GM18526 (cell line): ENCODE measurements around the gene SEMA4G.

ENCODE experiments used
- POLR2A ChIP-seq: IDR thresholded peaks from 3 replicates; pipeline ENCODE4 v1.6.1; 2011; ENCODE audit not compliant: insufficient read length; ENCODE audit errors: extremely low read depth

SEMA4G gene, protein sequence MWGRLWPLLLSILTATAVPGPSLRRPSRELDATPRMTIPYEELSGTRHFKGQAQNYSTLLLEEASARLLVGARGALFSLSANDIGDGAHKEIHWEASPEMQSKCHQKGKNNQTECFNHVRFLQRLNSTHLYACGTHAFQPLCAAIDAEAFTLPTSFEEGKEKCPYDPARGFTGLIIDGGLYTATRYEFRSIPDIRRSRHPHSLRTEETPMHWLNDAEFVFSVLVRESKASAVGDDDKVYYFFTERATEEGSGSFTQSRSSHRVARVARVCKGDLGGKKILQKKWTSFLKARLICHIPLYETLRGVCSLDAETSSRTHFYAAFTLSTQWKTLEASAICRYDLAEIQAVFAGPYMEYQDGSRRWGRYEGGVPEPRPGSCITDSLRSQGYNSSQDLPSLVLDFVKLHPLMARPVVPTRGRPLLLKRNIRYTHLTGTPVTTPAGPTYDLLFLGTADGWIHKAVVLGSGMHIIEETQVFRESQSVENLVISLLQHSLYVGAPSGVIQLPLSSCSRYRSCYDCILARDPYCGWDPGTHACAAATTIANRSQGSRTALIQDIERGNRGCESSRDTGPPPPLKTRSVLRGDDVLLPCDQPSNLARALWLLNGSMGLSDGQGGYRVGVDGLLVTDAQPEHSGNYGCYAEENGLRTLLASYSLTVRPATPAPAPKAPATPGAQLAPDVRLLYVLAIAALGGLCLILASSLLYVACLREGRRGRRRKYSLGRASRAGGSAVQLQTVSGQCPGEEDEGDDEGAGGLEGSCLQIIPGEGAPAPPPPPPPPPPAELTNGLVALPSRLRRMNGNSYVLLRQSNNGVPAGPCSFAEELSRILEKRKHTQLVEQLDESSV

DNA sequence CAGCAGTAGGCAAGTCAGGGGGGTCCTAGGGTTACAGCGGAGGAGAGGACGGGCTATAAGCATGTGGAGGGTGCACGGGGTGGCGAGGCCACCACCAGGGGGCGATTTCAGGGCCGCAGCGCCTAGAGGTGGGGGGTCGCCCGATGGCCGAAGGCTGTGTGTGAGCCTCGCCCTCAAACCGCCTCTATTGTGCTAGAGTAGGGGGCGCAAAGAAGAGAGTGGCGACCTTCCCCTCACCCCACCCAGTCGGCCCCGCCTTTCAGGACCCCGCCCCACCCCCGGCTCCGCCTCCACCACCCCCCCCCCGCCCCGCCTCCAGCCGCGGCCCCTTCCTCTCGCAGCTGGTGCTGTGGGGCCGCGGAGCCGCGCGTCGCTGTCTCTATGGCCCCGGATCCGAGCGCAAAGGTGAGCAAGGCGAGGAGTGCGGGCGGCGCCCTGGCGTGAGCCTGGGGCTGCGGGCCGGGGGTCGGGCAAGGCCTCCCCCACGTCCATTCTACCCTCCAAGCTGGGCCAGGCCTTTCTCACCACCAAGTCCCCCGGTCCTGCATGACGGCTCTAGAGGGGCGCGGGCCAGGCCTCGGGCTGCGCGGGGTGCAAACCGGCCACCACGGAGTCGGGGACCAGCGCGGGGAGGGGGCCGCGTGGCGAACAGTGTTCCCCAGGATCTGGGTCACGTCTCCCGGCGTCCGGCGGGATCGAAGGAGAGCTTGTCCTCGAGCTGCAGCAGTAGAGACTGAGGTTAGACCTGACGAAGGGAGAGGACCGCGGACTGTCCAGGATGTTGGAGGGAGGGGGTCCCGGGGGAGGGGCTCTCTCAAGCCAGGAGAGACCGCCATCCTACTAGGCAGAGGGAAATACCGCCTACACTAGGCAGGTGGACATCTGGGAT is at the start of gene SEMA4G:
SEMA4G (plus strand) TSS at position 318 of the 889 bp plus-strand sequence. CDS start 3,409 bp downstream, outside the sequence.
- TF ChIP-seq POLR2A, result no peak

DNA sequence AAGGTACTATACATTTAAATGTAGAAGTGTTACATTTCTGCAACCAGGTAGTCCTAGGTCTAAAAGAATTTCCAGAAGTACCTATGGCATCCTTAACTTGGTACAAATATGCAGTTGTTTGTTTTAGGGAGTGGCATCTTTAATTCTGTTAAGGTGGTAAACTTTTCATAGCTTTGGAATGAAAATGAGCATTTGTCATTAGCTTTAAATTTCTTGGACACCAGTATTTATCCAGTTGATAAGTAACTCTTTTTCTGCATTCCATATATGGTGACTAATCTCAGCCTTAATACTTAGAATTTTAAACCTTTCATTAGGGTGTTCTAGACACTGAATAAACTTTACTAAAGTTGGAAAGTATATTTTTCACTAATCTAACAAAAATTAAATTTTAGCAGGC is 45.7 kb upstream of the SEMA4G start:
- TF ChIP-seq POLR2A, result no peak

DNA sequence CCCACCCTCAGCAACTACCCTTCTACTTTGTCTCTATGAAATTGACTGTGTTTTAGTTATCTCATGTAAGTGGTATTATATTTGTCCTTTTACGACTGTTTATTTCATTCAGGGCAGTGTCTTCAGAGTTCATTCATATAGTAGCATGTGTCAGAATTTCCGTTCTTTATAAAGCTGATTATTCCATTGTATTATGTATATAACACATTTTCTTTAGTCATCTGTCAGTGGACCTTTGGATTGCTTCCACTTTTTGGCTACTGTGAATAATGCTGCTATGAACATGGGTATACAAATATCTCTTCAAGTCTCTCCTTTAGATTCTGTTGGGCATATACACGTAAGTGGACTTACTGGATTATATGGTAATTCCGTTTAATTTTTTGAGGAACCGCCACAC is 42.0 kb upstream of the SEMA4G start:
- no peak for TF ChIP-seq POLR2A

DNA sequence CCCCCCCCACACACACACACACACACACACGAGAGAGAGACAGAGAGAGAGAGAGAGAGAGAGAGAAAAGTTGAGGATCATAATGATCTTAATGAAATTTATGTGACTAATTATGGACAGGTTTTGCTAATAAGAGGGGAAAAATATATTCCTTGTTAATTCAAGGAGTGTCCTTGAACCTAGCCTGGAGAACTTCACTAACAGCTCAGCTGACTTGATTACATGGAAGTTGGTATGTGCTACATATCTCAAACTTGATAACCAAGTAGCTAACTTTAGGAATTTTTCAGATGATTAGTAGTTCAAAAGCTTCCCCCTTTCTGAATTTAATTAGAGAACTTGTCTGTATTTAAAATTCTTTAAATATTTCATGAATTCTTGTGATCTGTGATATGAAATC is 41.3 kb upstream of the SEMA4G start:
- no peak for TF ChIP-seq POLR2A

DNA sequence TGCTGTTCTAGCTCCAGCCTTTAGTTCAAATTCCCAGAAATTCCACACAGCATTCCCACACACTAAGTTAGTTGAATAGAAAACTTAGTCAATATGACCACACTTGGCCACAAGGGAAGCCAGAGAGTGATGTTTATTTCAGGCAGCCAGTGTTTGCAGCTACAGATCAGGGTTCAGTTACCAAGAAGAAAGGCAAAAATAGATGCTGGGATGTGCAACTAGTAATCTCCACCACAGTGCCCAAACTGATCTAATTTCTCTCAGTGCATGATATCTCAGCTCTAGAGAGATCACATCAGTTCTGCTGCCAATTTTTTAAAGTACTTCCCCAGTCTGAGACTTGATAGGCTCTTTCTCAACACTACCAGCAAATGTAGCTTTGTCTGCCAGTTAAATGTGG is 38.9 kb upstream of the SEMA4G start:
- no peak for TF ChIP-seq POLR2A

DNA sequence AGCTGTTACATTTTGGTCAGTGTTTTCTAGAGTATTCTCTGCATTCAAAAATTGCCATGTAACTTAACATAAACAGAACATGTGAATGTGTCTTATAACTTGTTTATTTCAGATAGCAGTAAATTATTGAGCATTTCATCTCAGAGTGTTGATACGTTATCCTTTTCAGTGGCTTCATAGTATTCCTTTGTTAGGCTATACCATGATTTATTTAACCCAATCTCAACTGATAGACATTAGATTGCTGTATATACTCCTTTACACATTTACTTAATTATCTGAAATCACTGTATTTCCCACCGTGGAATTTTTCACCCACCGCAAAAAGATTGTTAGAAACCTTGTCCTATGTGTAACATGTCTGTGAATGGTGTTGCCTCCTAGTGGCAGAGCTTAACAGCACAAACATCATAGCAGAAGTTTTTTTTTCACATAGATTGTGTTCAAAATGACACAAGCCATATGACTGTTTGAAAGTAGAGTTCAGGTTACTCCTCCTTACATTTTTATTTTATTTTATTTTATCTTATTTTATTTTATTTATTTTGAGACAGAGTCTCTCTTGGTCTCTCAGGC is 35.1 kb upstream of the SEMA4G start:
- no peak for TF ChIP-seq POLR2A

DNA sequence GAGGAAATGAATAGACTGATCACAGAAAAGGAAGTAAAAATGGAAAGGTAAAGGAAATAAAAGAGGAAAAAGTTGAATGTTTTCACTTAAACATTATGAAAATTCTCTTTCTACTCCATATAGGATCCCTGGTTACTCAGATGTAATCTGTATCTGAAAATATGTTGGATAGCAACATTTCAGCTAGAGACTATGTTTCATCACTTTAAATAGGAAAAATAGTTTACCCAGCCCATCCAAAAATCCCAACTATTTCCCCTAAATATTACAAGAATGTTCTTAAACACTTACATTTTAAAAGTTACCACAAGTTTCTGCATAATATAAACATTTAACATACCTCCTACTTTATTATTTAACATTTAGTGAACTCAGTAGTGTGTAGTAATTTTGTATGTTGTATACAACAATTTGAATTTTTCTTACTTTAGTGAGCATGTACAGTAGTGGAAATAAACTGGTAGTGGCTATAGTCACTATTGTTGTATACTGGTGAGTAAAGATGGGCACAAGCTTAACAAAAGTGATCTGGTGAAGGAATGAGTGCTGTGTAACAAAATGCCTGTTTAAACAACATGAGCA is 29.4 kb upstream of the SEMA4G start:
- TF ChIP-seq POLR2A, result no peak

DNA sequence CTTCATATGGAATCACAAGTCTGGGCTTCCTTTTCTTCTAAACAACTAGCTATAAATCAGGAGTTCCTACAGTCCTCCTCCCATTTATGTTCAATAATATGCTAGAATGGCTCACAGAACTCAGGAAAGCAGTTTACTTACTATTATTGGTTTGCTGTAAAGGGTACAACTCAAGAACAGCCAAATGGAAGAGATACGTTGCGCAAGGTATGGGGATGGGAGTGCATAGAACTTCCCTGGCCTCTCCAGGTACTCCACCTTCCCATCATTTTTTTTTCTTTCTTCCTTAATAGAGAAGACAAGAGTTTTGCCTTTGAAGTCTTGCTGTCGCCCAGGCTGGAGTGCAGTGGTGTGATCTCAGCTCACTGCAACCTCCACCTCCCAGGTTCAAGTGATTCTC is 27.1 kb upstream of the SEMA4G start:
- no peak for TF ChIP-seq POLR2A

DNA sequence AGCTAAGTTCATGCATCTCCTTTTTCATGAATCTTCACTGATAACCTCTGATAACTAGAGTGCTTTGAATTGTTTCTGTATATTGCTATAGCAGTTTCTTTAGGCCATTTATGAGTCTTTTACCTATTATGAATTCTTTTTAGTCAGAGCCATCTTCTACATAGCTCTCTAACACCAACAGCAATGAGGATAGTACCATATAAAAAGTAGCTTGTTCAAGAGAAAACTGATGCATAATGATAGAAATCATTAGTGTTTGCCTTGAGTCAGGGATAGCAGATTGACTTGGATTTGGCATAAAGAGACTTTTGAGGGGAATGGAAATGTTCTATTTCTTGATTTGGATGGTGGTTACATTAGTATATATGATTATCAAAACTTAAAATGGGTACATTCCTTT is 25.8 kb upstream of the SEMA4G start:
- TF ChIP-seq POLR2A, result no peak

DNA sequence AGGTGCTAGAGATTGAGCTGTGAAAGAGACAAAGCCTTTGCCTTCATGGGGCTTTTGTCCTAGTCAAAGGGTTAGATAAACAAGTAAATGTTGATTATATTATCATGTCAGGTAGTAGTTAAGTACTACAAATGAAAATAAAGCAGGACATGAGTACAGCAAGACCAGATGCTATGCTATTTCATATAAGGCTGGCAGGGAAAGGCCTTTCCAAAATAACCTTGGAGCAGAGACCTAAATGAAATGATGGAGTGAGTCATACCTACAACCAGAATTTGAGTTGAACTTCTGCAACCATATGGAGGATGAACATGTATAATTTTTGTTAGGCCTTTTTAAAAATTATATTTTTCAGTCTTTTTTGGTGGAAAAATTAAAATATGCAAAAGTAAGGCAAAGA is 23.6 kb upstream of the SEMA4G start:
- TF ChIP-seq POLR2A, result no peak

DNA sequence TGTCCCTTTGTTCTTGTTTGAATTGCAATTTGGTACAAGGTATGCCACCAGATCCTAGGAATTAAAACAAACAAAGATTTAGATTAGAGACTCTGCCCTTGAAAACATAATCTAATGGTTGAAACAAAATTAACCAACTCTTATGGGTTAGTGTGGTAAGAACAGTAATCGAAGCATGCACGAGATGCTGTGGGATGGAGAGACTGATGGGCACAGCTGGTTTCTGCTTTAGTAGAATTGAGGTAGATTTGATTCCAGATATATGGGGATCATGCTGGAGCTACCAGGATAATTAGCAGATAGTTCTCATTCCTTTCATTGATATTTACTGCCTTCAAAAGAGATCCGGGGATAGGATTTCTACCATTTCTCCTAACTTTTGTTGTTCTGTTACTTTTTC is 20.4 kb upstream of the SEMA4G start:
- TF ChIP-seq POLR2A, result no peak

DNA sequence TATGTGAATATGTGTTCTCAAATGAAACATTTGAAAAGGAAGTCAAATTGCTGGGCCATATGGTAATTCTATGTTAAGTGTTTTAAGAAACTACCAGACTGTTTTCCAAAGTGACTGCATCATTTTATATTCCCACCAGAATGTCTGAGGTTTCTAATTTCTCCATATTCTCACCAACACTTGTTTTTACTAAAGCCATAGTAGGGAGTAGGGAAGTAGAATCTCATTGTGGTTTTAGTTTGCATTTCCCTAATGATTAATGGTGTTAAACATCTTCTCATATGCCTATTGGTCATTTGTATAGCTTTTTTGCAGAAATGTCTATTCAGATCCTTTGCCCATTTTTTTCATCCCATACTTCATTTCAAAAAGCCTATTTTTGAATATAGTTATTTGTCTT is 9.1 kb upstream of the SEMA4G start:
- TF ChIP-seq POLR2A, result no peak

DNA sequence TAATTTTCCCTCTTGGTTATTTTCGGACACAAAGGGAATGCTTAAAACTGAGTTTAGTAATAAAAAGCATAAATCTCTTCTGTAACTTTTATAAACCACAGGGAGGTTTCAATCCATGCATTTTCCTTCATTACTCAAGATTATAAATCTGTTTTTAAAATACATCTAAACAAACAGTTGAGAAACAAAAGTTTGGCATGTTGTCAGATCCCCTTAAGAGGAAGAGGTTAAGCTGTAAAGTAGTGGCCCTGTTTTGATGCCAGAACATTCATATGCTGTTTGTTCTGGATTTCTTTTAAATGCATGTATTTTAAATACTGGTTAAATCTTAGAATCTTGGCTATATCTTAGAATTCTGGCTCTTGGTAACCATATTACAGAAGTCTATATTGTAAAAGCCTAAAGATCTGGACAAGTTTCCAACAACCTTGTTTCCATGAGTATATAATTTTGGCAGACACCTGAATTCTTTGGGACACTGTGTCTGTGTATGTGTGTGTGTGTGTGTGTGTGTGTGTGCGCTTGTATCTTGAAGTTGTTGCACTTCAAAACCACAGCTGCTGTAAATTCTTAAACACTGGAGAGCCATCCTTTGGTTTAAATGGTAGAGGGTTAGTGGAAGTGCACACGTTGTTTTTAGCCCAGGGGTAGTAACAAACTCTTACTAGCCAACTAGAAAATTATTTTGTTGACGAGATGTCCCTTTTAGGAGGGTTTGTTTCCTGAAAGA is 6.8 kb upstream of the SEMA4G start:
- TF ChIP-seq POLR2A, result no peak

DNA sequence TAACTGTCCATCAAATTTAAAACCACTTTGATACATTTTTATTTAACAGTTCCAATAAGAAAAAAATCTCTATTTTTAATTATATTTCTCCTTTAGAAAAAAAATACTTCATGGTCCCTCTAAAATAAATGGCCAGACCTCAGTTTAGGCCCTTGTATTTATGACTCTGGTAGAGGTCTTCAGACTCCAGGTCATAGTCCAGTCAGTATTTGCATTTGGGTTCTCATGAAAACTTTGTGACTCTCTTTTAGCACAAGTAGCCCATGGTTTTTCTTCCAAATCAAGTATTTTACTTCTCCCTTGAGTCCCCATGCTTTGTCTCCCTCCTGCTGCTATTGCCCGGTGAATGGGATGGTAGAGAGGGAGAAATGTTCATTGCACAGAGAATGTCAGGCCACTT is 5.5 kb upstream of the SEMA4G start:
- no peak for TF ChIP-seq POLR2A

DNA sequence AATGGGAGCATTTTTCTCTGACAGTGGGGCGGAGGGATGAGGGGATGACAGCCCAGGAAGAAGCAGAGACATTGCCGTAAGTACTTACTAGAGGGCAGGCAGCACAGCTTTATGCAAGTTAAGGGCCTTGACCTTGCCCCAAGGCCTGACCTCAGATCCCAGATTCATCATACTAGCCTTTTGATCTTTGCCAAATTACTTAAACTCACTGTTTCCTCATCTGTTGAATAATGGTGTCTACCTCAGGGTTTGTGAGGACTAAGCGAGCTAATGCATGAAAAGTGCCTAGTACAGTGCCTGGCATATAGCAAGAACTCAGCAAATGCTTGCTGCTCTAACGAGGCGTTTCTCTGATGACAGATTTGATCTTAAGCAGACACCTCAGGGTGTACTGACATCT is 3.5 kb upstream of the SEMA4G start:
- TF ChIP-seq POLR2A, result no peak

DNA sequence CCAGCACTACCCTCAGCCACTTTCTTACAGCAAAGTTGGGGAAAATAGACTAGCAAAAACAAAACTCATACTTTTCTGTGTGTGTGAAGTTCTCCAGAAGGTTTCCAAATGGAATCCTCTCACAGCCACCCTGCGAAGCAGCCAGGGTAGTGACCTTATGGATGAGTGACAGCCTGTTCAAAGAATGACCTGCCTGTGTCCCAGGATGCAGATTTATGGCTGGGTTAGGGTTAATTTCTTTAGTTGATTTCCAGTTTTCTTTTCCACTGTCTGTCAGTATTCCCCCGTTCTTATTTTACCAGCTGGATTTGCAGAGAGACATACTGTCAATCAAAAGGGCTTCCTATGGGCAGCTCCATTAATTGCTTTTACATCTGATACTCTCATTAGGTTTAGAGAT is 2.4 kb upstream of the SEMA4G start:
- no peak for TF ChIP-seq POLR2A
